WTC11 (cell line): ENCODE measurements around the gene CSNK2A2.

Source experiments
- CTCF ChIP-seq: fragments of 200-600 bp; IDR thresholded peaks from 2 replicates; pipeline ENCODE4 v1.8.0; 2022; ENCODE audit warnings: antibody characterized with exemption
- E2F1 ChIP-seq: sonication (generic); formaldehyde crosslinking; IDR thresholded peaks from 2 replicates; pipeline ENCODE4 v1.8.0; 2022; ENCODE audit warnings: mild to moderate bottlenecking, missing genetic modification reagents
- SMAD3 ChIP-seq: sonication (generic); formaldehyde crosslinking; IDR thresholded peaks from 2 replicates; pipeline ENCODE4 v1.8.0; 2022; ENCODE audit warnings: missing genetic modification reagents, mild to moderate bottlenecking, borderline replicate concordance
- SP1 ChIP-seq: sonication (generic); formaldehyde crosslinking; conservative IDR thresholded peaks from 2 replicates; pipeline ENCODE4 v1.8.1; 2022; ENCODE audit warnings: missing genetic modification reagents
- TCF7 ChIP-seq: sonication (generic); formaldehyde crosslinking; IDR thresholded peaks from 2 replicates; pipeline ENCODE4 v1.8.0; 2022; ENCODE audit warnings: mild to moderate bottlenecking, low read depth, missing genetic modification reagents, moderate library complexity
- USF1 ChIP-seq: sonication (generic); formaldehyde crosslinking; IDR thresholded peaks from 2 replicates; pipeline ENCODE4 v1.8.0; 2022; ENCODE audit warnings: mild to moderate bottlenecking, missing genetic modification reagents

GRCh38 chr16:58219432-58219831 is 21.5 kb upstream of the CSNK2A2 start:
- TF ChIP-seq CTCF, result no peak
- no peak for TF ChIP-seq TCF7
- TF ChIP-seq E2F1 (CRISPR knock-in tag), result no peak
- no peak for TF ChIP-seq USF1 (CRISPR knock-in tag)
- no peak for TF ChIP-seq SP1 (CRISPR knock-in tag)
- no peak for TF ChIP-seq SMAD3 (CRISPR knock-in tag)
